K562 (cell line): Measurements from ENCODE around the gene LRRC3C. TPM values are rescaled to one million over a fixed set of nuclear protein-coding genes. Genes with fewer than 3 reads are reported as not detected.

Source experiments
- ATAC-seq: fragments of 200-7000 bp; cut with Tn5 transposase; 3 replicates; pipeline ENCODE4 v1.9.1; 2020; ENCODE audit warnings: moderate library complexity
- BruUV-seq: library from RNA; stranded (reverse); fragments of 400-500 nt; replicated peaks from 2 replicates; lab custom pipeline; 2021; lab: Mats Ljungman, UMichigan
- CTCF ChIA-PET: fragments of 300-600 bp; formaldehyde crosslinking; extraction: SDS; loops from one replicate; lab custom pipeline; 2021; ENCODE audit warnings: low intra/inter-chr PET ratio; lab: Yijun Ruan, JAX
- POLR2A ChIA-PET: fragments of 300-600, 350-650 bp; sonication (Branson Sonifier 250); formaldehyde crosslinking; extraction: SDS; loops from one replicate; lab custom pipeline; 2021; ENCODE audit warnings: antibody characterized with exemption, inconsistent platforms; lab: Yijun Ruan, JAX
- DNase-seq, 4 experiments: peaks; one replicate each; pipeline versions ENCODE4 v3.0.0 to v3.0.0-alpha.2; 2011 to 2018; ENCODE audit warnings: low spot score in 3 of 4, mixed read lengths in 3 of 4; ENCODE audit errors: extremely low read depth in 1 of 4
- FAIRE-seq: peaks from 2 replicates; lab custom pipeline; 2011; peaks lifted over from hg19 to GRCh38; lab: Jason Lieb, UNC
- H2AFZ ChIP-seq: 2 replicates; pipeline ENCODE4 v1.6.0; 2011; ENCODE audit warnings: low read depth, low read length, control low read depth, inconsistent platforms
- H3K27ac ChIP-seq: fragments of 200-600 bp; 3 replicates; pipeline ENCODE4 v1.8.0; 2011; ENCODE audit warnings: low read depth, mild to moderate bottlenecking, control low read depth, inconsistent platforms, low read length, moderate library complexity, mixed read lengths; ENCODE audit errors: extremely low read depth
- H3K27me3 ChIP-seq, 2 experiments: fragments of 300-600 bp in 1 of 2; 2 replicates in 1 of 2; 3 replicates in 1 of 2; pipeline versions ENCODE4 v1.6.0 to v1.8.0; 2011; ENCODE audit warnings: inconsistent platforms in 2 of 2, low read length in 2 of 2, mild to moderate bottlenecking in 1 of 2, mixed read lengths in 1 of 2, moderate library complexity in 1 of 2; ENCODE audit not compliant: control insufficient read depth in 2 of 2, insufficient read depth in 2 of 2
- H3K36me3 ChIP-seq: fragments of 300-600 bp; 3 replicates; pipeline ENCODE4 v1.8.0; 2011; ENCODE audit warnings: mild to moderate bottlenecking, low read length, inconsistent platforms; ENCODE audit not compliant: control insufficient read depth, insufficient read depth
- H3K4me1 ChIP-seq, 2 experiments: fragments of 200-600 bp in 1 of 2; replicated peaks in 1 of 2; 2 replicates in 1 of 2; 3 replicates in 1 of 2; pipeline versions ENCODE4 v1.5.1 to v1.8.0; 2011; ENCODE audit warnings: inconsistent platforms in 2 of 2, low read length in 2 of 2, mild to moderate bottlenecking in 1 of 2, mixed read lengths in 1 of 2, moderate library complexity in 1 of 2; ENCODE audit not compliant: control insufficient read depth in 2 of 2, insufficient read depth in 2 of 2
- H3K4me2 ChIP-seq: 2 replicates; pipeline ENCODE4 v1.6.1; 2011; ENCODE audit warnings: low read length, control low read depth, inconsistent platforms, mixed read lengths; ENCODE audit not compliant: insufficient read depth
- H3K4me3 ChIP-seq: fragments of 200-600 bp; sonication (generic), shearing (Covaris generic); 2 replicates; pipeline ENCODE4 v1.5.1; 2016; ENCODE audit warnings: control low read depth, inconsistent platforms
- H3K79me2 ChIP-seq: fragments of 200-600 bp; 3 replicates; pipeline ENCODE4 v1.8.0; 2011; ENCODE audit warnings: low read length, inconsistent platforms; ENCODE audit not compliant: control insufficient read depth, insufficient read depth
- H3K9ac ChIP-seq, 2 experiments: 2 replicates each; pipeline versions ENCODE4 v1.6.0 to v1.6.1; 2011; ENCODE audit warnings: low read depth in 2 of 2, low read length in 2 of 2, control low read depth in 1 of 2, inconsistent platforms in 1 of 2, mild to moderate bottlenecking in 1 of 2, mixed read lengths in 1 of 2; ENCODE audit not compliant: insufficient read depth in 1 of 2
- H3K9me1 ChIP-seq: one replicate; pipeline ENCODE4 v1.6.0; 2011; ENCODE audit warnings: inconsistent platforms, mild to moderate bottlenecking, low read length, moderate library complexity; ENCODE audit not compliant: control insufficient read depth, insufficient read depth
- H3K9me3 ChIP-seq: replicated peaks from 2 replicates; pipeline ENCODE4 v1.5.1; 2011; ENCODE audit warnings: low read depth, low read length, inconsistent platforms; ENCODE audit not compliant: control insufficient read depth, insufficient read depth
- H4K20me1 ChIP-seq: replicated peaks from 2 replicates; pipeline ENCODE4 v1.6.1; 2011; ENCODE audit warnings: low read length, inconsistent platforms, mixed read lengths; ENCODE audit not compliant: control insufficient read depth, insufficient read depth
- BHLHE40 ChIP-seq: IDR thresholded peaks from 2 replicates; pipeline ENCODE4 v1.6.1; 2011; ENCODE audit warnings: low read length, improper control_type of control experiment
- CEBPG ChIP-seq, 3 experiments: fragments of 200-800 bp in 1 of 3; sonication (Bioruptor generic) in 1 of 3; sonication (generic) in 1 of 3; formaldehyde crosslinking in 1 of 3; IDR thresholded peaks in 2 of 3; conservative IDR thresholded peaks in 1 of 3; 2 replicates each; pipeline versions ENCODE4 v1.6.1 to v1.8.0; 2016 to 2022; ENCODE audit warnings: missing compliant biosample characterization in 2 of 3, missing genetic modification characterization in 2 of 3, mild to moderate bottlenecking in 1 of 3, missing genetic modification reagents in 1 of 3
- EHMT2 ChIP-seq: fragments of 450-650 bp; IDR thresholded peaks from 2 replicates; pipeline ENCODE4 v1.6.1; 2018; ENCODE audit warnings: antibody characterized with exemption
- ELF4 ChIP-seq: fragments of 450-650 bp; formaldehyde crosslinking; IDR thresholded peaks from 2 replicates; pipeline ENCODE4 v1.4.0; 2022; ENCODE audit warnings: missing genetic modification characterization
- LCOR ChIP-seq: sonication (generic); formaldehyde crosslinking; IDR thresholded peaks from 2 replicates; pipeline ENCODE4 v1.8.0; 2022; ENCODE audit warnings: mild to moderate bottlenecking, missing genetic modification reagents
- MCM7 ChIP-seq, 2 experiments: fragments of 450-650 bp; IDR thresholded peaks; 2 replicates each; pipeline ENCODE4 v1.6.1; 2016 to 2018
- OTX1 ChIP-seq: fragments of 450-650 bp; formaldehyde crosslinking; IDR thresholded peaks from 2 replicates; pipeline ENCODE4 v1.4.0; 2022; ENCODE audit warnings: mild to moderate bottlenecking
- SPI1 ChIP-seq: IDR thresholded peaks from 2 replicates; pipeline ENCODE4 v1.6.1; 2011; ENCODE audit warnings: low read depth, low read length, control low read depth, borderline replicate concordance
- ZNF121 ChIP-seq: sonication (generic); formaldehyde crosslinking; conservative IDR thresholded peaks from 2 replicates; pipeline ENCODE4 v1.8.0; 2022; ENCODE audit warnings: missing genetic modification reagents
- WGBS: fragments of 100-300 bp; shearing (Covaris generic); methylation state at CpG from one replicate; pipeline ENCODE4 v1.1.6; 2016; ENCODE audit warnings: low coverage, mixed read lengths; ENCODE audit not compliant: insufficient coverage; ENCODE audit errors: missing lambda C conversion rate; 5-methylcytosine and 5-hydroxymethylcytosine counted together
- in situ Hi-C: fragments of 300-500 bp; cut with MboI; formaldehyde crosslinking; loops from 4 replicates; pipeline ENCODE4 v1.15.0; 2018; ENCODE audit warnings: inconsistent platforms, mixed read lengths
- intact Hi-C: fragments of 100-400 bp; cut with micrococcal nuclease; formaldehyde crosslinking; loops from 2 replicates; pipeline ENCODE4 v1.14.2; 2022
- polyA plus RNA-seq, 8 experiments: library from polyadenylated mRNA; depleted of rRNA in 4 of 8; stranded (reverse) in 5 of 8; unstranded in 3 of 8; fragments of >200 nt; fragmentation: Nextera tagmentation in 2 of 8; fragmentation: Illumina TruSeq in 1 of 8; extraction: Ambion mirVana in 2 of 8; extraction: Trizol in 1 of 8; gene quantifications; 2 replicates each; pipeline versions ENCODE4 v1.2.1 to v1.2.3, GENCODE V29; 2011 to 2014; ENCODE audit warnings: inconsistent platforms in 1 of 8, missing spikeins in 1 of 8
- total RNA-seq, 7 experiments: library from RNA; depleted of rRNA in 6 of 7; stranded (reverse); fragments of >200 nt in 6 of 7; fragmentation: Illumina TruSeq in 2 of 7; extraction: Trizol in 2 of 7; gene quantifications; 2 replicates each; pipeline versions ENCODE4 v1.2.1 to v1.2.3, GENCODE V29; 2011 to 2021; ENCODE audit warnings: low replicate concordance in 1 of 7
- TF ChIP-seq, protein P1 (sequence below): fragments of 450-650 bp; IDR thresholded peaks from 2 replicates; pipeline ENCODE4 v1.6.1; 2016; ENCODE audit warnings: mild to moderate bottlenecking
- TF ChIP-seq, protein P2 (sequence below): IDR thresholded peaks from 2 replicates; pipeline ENCODE4 v1.6.1; 2016; ENCODE audit warnings: missing genetic modification characterization, missing compliant biosample characterization
- TF ChIP-seq, protein P3 (sequence below): fragments of 450-650 bp; conservative IDR thresholded peaks from 2 replicates; pipeline ENCODE4 v1.6.1; 2016; ENCODE audit warnings: missing genetic modification characterization, low read depth, mild to moderate bottlenecking, control low read depth, missing compliant biosample characterization
- TF ChIP-seq, protein P4 (sequence below): fragments of 200-400 bp; formaldehyde crosslinking; IDR thresholded peaks from 2 replicates; pipeline ENCODE4 v1.6.1; 2017; ENCODE audit warnings: mild to moderate bottlenecking, low read depth, low read length, moderate library complexity

The LRRC3C gene
- total and polyA plus RNA-seq, 9 of the 15 experiments (the other 6 are each of a cell fraction or from before 2014, with no cell fraction given): not detected

DNA sequence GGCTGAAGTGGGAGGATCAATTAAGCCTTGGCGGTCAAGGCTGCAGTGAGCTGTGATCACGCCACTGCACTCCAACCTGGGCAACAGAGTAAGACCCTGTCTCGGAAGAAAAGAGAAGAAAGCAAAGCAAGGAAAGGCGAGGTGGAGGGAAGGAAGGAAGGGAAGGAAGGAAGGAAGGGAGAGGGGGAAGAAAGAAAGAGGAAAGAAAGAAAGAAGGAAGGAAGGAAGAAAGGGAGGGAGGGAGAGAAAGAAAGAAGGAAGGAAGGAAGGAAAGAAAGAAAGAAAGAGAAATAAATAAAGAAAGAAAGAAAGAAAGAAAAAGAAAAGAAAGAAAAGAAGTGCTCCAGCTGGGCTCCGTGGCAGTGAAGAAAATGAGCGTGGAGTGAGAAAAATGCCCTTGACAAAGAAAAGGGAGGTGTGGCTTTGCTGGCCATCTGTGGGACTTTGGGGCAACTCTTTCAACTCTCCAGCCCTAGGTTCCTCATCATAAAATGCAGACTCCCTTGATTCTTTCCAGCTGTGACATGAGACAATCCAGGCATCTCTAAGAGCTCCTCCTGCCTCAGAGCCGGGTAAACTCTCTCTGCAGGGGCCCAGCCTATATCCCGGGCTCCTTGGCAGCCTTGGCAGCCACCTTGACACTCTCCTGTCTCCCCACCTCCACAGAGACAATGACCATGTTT is 37.6 kb downstream of the LRRC3C start:
- BruUV-seq: no TSS peak
- no peak overlapping the region for H3K4me3 ChIP-seq
- no peak overlapping the region for H3K27ac ChIP-seq
- in situ Hi-C loops: no loop called here
- no peak for DNase-seq
- H3K4me1 ChIP-seq: peaks cover 0 to 12% of the 10 kb centered on the region in 2 experiments; a peak in 3 of 5 replicates
- no peak overlapping the region for H3K4me2 ChIP-seq
- no peak for FAIRE-seq
- peaks cover 6 to 13% of the 10 kb centered on the region in 2 experiments; a peak in 3 of 5 replicates for H3K27me3 ChIP-seq
- no peak for ATAC-seq
- H3K9ac ChIP-seq: peak overlapping the region in 1 of 2 experiments; percentile 65; a peak in 2 of 4 replicates
- H2AFZ ChIP-seq: no peak overlapping the region
- H3K79me2 ChIP-seq: no peaks in the 10 kb centered on the region
- POLR2A ChIA-PET: interaction anchor here (0.6 to 2.6 kb wide), 5 partner anchors 8 to 86 kb away, joined by 3 to 9 read pairs (median 4); partner anchors contain the start of gene PSMD3
- no peaks in the 10 kb centered on the region for H3K9me3 ChIP-seq
- intact Hi-C loops: no loop called here
- CTCF ChIA-PET: no interaction called here
- no peaks in the 10 kb centered on the region for H4K20me1 ChIP-seq
- no peaks in the 10 kb centered on the region for H3K36me3 ChIP-seq
- 23% methylated on average over 8 of the region's 8 CpGs for WGBS
- no peaks in the 10 kb centered on the region for H3K9me1 ChIP-seq
- no peak for TF ChIP-seq BHLHE40
- TF ChIP-seq CEBPG (CRISPR knock-in tag; IDR thresholded peaks at IDR 0.05): no peak
- no peak for TF ChIP-seq CEBPG (tag; conservative IDR thresholded peaks at IDR 0.05 in 1 of 2, IDR thresholded peaks at IDR 0.05 in 1 of 2)
- no peak for TF ChIP-seq EHMT2
- 0 out of 2 replicates have a peak, but pooled peaks have one; percentile 24 for TF ChIP-seq ELF4 (CRISPR knock-in tag)
- TF ChIP-seq, protein P1, sequence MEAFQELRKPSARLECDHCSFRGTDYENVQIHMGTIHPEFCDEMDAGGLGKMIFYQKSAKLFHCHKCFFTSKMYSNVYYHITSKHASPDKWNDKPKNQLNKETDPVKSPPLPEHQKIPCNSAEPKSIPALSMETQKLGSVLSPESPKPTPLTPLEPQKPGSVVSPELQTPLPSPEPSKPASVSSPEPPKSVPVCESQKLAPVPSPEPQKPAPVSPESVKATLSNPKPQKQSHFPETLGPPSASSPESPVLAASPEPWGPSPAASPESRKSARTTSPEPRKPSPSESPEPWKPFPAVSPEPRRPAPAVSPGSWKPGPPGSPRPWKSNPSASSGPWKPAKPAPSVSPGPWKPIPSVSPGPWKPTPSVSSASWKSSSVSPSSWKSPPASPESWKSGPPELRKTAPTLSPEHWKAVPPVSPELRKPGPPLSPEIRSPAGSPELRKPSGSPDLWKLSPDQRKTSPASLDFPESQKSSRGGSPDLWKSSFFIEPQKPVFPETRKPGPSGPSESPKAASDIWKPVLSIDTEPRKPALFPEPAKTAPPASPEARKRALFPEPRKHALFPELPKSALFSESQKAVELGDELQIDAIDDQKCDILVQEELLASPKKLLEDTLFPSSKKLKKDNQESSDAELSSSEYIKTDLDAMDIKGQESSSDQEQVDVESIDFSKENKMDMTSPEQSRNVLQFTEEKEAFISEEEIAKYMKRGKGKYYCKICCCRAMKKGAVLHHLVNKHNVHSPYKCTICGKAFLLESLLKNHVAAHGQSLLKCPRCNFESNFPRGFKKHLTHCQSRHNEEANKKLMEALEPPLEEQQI: no peak
- 0 out of 4 replicates have a peak, but pooled peaks of 1 of the 2 experiments have one; percentile 14 for TF ChIP-seq MCM7 (IDR thresholded peaks at IDR 0.05)
- TF ChIP-seq LCOR (CRISPR knock-in tag): no peak
- TF ChIP-seq, protein P2, sequence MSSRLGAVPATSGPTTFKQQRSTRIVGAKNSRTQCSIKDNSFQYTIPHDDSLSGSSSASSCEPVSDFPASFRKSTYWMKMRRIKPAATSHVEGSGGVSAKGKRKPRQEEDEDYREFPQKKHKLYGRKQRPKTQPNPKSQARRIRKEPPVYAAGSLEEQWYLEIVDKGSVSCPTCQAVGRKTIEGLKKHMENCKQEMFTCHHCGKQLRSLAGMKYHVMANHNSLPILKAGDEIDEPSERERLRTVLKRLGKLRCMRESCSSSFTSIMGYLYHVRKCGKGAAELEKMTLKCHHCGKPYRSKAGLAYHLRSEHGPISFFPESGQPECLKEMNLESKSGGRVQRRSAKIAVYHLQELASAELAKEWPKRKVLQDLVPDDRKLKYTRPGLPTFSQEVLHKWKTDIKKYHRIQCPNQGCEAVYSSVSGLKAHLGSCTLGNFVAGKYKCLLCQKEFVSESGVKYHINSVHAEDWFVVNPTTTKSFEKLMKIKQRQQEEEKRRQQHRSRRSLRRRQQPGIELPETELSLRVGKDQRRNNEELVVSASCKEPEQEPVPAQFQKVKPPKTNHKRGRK: peak; percentile 97
- TF ChIP-seq ZNF121: peak; percentile 66
- TF ChIP-seq, protein P3, sequence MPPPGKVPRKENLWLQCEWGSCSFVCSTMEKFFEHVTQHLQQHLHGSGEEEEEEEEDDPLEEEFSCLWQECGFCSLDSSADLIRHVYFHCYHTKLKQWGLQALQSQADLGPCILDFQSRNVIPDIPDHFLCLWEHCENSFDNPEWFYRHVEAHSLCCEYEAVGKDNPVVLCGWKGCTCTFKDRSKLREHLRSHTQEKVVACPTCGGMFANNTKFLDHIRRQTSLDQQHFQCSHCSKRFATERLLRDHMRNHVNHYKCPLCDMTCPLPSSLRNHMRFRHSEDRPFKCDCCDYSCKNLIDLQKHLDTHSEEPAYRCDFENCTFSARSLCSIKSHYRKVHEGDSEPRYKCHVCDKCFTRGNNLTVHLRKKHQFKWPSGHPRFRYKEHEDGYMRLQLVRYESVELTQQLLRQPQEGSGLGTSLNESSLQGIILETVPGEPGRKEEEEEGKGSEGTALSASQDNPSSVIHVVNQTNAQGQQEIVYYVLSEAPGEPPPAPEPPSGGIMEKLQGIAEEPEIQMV (tag): 0 out of 2 replicates have a peak, but pooled peaks have one; percentile 19
- TF ChIP-seq, protein P4, sequence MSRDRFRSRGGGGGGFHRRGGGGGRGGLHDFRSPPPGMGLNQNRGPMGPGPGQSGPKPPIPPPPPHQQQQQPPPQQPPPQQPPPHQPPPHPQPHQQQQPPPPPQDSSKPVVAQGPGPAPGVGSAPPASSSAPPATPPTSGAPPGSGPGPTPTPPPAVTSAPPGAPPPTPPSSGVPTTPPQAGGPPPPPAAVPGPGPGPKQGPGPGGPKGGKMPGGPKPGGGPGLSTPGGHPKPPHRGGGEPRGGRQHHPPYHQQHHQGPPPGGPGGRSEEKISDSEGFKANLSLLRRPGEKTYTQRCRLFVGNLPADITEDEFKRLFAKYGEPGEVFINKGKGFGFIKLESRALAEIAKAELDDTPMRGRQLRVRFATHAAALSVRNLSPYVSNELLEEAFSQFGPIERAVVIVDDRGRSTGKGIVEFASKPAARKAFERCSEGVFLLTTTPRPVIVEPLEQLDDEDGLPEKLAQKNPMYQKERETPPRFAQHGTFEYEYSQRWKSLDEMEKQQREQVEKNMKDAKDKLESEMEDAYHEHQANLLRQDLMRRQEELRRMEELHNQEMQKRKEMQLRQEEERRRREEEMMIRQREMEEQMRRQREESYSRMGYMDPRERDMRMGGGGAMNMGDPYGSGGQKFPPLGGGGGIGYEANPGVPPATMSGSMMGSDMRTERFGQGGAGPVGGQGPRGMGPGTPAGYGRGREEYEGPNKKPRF: no peak
- no peak for TF ChIP-seq SPI1
- TF ChIP-seq OTX1: 0 out of 2 replicates have a peak, but pooled peaks have one; percentile 44
